NAMALWA (cell line): ENCODE results near the gene TMEM106A.
"Not testable (repeated sequence)": the region's sequence is repeated elsewhere in the genome, so short reads cannot be mapped to it uniquely, and the experiment has no call there.

ENCODE experiments used
- DNase-seq: peaks from one replicate; pipeline ENCODE4 v3.0.0-alpha.2; 2015; ENCODE audit warnings: low spot score

TMEM106A gene

DNA sequence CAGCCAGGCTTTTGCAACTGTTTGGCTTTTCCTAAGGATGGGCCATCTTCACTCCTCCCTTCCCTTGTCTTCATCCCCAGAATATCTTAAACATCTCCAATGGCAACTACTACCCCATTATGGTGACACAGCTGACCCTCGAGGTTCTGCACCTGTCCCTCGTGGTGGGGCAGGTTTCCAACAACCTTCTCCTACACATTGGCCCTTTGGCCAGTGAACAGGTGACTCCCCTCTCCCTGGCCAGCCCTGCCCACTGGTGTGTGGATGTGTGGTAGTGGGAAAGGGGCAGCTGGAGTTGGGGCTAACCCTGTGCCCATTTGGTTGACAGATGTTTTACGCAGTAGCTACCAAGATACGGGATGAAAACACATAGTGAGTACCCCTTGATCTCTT, 4.7 kb downstream of the TMEM106A start:
- no peak for DNase-seq

DNA sequence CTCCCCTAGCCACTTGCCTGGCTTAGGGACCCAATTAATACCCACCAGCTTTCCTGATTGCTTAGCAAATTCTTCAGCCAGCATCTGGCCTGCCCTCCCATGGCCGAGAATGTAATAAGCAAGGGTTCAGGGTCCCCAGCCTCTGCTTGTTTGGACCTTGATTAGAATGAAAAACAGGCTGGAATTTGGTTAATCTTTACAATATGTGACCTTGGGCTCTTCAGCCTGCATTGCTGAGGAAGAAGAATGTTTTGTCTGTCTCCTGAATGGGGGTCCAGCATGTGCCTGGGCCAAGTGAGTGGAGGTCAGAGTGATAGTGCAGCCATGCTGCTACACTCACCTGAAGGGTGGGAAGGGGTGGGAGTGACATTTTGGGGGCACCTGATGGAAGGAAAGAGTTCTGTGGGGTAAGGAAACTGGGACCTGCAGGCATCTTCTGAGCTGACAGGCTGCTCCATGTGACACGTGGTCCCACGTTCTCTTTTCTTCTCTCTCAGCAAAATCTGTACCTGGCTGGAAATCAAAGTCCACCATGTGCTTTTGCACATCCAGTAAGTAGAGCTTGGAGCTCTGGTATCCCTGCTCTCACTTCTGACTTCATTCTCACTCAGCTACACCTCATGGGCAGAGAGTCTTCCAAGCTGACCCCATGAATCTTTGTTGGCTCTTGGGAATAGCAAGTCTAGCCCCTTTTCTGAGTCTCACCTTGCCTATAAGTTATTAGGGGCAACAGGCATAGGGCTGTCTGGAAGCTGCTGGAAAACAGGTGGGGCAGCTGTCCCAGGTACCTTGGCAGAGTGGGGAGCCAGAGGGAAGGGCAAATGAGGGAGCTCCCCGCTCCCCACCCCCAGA, 5.3 kb downstream of the TMEM106A start:
- DNase-seq, result no peak

DNA sequence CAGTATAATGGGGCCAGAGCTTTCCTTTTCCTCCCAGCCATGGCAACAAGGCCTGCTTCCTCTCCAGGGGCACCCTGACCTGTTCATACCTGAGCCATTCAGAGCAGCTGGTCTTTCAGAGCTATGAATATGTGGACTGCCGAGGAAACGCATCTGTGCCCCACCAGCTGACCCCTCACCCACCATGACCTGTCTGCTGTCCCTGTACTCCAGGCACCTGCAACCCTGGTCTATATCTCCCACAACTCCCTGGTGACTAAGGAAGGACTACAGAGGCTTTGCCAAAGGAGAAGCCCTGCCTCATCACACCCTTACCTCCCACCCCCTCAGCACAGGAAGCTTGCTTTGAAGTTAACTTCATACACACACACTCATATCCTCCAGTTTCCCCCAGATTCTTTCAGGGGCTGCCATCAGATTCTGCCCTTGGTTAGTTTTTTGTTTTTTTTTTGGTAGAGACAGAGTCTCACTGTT, 6.0 kb downstream of the TMEM106A start:
- no peak for DNase-seq

DNA sequence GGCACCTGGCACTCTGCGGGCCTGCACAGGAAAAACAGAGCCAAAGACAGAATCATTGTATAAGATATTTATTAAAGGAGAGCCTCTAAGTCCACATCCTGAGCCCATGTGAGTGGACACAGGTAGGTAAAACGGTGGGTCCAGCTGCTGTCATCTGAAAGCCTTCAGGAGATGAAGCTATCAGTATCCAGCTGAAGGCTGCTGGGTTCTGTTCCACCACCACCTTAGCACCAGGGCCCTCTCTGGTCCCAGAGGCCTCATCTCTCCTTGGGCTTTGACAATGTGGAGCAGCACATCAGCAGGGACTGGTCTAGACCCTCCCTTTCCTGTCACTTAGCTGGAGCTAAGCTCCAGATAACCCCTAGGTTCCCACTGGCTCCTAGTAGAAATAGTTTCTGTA, 7.3 kb downstream of the TMEM106A start:
- DNase-seq, result no peak

DNA sequence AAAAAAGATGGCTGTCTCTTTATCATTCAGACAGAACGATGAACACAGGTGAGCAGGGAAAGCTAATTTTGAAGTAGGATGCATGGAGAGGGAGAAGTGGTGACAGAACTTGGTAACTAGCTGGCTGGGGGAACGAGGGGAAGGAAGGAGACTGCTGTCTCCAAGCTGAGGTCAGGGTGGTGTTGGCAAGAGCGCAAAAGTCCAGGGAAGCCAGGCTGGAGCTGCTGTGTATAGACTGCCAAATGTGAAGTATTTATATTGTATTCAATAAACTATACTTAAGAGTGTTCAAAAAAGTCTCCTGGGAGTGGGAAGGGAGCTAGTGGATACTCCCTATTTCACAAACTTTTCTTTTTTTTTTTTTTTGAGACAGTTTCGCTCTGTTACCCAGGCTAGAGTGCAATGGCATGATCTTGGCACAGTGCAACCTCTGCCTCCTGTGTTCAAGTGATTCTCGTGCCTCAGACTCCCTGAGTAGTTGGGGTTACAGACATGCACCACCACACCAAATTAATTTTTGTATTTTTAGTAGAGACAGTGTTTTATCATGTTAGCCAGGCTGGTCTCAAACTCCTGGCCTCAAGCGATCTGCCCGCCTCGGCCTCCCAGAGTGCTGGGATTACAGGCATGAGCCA, 8.2 kb downstream of the TMEM106A start:
- no peak for DNase-seq

DNA sequence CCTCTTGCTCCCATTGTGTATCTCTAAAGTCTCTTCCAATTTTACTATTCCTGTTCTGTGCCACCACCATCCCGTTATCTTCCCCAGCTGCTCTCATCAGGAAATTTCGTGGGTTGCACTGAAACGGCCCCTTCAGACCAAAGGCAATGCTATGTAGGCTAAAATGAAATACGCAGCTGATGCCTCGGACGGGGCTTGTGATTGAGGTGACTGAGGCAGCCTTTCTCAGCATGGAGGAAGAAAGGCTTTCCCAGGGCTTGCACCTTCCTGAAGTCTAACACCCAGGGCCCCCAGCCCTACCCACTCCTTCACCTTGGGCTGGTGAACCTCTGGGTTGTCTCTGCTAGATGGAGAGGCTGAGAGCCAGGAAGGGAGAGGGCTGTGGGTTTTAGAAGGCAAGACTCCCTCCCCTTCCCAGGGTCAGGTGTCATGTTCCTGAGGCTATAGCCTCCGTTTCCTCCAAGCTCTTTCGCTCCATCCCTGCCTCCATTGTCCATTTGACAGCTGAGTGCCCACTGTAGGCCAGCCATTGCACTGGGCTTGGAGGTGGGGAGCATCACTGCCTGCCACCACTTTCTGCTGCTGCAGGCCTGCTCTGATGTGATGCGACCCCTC, 8.9 kb downstream of the TMEM106A start:
- DNase-seq, result no peak

DNA sequence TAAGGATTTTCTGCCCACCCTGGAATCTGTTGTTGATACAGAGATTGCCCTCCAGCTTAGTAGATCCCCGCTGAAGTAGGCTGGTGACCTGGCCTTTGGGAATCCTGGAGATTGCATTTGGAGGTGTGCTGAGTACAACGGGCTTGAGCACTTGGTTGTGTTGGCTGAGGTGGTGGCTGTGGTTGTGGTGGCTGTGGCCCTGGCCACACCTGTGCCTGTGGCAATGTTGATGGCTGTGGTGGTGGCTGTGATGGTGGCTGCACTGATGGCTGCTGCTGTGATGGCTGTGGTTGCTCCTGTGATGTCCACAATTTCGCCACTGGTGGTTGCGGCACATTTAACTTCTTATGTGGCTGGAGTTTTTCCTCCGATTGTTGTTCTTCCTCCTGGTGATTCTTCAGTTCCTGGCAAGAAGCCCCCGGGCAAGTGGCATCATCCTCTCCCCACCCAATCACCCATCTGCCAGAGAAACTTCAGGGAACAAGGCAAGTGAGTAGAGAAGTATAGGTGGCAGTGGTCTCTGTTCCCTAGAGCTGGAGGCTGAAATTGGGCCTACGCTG, 12.6 kb downstream of the TMEM106A start:
- DNase-seq, result no peak

DNA sequence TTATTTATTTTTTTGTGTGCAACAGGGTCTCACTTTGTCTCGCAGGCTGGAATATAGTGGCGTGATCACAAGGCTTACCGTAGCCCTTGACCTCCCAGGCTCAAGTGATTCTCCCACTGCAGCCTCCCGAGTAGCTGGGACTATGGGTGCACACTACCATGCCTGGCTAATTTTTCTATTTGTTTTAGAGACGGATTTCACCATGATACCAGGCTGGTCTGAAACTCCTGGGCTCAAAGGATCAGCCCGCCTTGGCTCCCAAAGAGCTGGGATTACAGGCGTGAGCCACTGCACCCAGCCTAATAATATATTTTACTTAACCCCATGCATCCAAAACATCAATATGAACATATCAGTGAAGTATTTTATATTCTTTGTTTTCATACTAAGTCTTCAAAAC, 14.7 kb downstream of the TMEM106A start:
- DNase-seq, result no peak

DNA sequence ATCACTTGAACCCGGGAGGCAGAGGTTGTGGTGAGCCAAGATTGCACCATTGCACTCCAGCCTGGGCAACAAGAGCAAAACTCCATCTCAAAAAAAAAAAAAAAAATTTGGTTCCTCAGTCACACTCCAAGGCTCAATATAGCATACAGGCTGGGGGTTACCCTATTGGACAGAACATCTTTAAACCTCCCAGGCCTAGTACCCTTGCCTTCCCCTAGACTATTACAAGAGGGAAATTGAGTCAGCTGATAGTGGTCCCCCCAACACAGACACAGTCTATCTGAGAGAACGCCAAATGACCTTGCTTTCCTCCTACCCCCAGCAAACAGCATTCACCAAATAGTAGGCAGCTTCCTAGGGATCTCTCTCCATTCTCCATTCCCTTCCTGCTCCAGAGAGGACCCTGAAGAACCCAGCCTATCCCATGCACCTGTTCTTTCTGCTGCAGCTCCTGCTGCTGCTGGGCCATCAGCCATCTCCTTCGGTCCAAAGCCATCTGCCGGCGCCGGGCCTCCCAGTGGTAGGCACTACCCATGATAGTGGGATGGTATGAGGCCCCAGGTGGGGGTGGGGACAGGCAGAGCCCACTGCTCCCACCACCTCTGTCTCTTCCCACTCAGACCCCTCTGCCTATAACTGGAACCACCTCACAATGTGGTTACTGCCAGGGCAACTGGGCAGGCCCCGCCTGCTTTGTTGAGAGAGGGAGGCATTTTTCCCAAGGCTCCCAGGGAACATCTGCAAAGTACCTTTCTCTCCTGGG, 16.5 kb downstream of the TMEM106A start, which contains the start of gene CCDC200:
CCDC200 (minus strand) TSS at position 604 of the 763 bp plus-strand sequence; CDS start at position 535, 69 bp downstream.
- DNase-seq, result not testable (repeated sequence)

DNA sequence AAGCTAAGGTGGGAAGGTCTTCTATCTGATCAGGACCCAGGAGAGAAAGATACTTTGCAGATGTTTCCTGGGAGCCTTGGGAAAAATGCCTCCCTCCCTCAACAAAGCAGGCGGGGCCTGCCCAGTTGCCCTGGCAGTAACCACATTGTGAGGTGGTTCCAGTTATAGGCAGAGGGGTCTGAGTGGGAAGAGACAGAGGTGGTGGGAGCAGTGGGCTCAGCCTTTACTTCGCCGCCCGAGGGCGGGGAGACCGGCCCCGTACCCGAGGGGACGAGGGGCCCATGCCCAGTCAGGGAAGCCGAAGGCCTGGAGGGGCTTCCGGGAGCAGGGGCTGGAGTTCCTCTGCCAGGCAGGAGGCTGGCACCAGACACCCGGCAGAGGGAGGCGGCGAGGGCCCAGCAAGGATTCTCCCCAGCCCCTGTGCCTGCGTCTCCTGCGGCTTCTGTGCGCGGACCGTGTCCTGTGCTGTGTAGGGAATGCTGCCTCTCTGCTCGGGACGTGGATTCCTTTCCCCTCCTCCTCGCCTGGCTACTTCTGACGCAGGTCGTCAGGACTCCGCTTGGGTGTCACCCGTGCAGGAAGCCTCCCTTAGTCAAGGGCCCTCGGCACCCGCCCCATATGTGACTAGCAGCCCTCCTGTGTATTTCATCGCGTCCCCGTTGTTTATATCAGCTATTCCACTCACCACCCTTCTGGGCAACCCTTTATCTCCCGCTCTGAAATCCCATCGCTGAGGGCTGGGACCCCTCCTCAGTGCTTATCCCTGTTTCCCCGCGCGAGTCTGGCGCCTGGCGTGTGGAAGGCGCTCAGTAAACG, 19.7 kb downstream of the TMEM106A start:
- DNase-seq, result not testable (repeated sequence)

DNA sequence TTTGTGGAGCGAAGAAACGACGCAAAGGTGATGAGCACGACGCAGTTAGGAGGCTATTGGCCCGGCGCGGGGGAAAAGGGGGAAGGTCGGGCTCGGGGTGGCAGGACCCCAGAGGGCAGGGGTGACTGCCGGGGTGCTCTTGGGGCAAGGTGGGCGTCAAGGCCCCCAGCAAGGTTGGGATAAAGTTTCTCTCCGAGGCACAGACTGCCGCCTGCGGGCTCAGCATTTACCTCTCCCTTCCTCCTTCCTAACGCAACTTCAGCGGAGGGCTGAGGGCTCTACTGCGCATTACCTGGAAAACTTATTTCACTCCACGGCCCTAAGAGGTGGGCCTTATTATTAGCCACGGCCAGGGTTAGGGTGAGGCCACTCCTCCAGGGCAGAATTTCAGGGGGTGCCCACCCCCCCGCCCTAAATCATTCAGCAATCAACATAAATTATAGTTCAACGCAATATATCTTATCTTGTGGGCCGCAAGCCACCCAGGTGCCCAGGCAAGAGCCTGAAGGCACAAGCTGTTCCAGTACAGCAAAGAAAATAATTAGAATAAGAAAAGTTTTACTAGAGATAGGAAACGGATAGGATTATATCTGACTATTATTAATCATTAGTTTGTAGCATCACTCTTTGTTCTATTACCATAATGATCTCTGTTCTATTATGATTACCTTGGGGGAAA, 20.5 kb downstream of the TMEM106A start:
- DNase-seq, result peak; percentile 34

DNA sequence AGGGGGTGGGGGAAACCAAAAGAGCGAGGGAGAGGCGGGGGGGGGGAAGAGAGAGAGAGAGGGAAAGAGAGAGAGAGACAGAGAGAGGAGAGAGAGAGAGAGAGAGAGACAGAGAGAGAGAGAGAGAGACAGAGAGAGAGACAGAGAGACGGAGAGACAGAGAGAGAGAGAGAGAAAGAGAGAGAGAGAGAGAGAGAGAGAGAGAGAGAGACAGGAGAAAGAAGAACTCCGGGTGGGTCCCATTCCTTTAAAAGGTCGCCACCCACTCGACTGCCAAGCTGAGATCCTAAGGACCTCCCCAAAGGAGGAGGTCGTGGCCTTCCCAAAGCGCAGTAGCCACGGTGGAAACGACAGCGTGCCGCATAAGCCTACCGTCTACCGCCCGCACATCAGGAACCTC, 21.6 kb downstream of the TMEM106A start:
- DNase-seq, result not testable (repeated sequence)

DNA sequence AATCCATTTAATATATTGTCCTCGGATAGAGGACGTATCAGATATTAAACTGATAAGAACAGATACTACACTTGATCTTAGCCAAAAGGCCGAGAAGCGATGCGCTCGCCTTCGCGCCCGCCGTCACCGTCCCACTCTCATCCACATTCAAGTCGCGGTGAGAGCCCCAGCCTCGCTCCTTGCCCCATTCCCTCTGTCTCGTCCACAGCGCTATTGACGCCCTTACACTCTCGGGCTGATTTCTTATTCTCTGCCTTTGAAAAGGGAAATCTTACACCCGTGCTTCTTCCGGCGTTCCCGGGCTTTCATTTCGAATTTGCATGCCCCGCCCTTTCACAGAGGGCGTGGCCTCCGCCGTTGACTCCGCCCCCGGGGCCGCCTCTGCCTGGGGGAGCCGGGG, 22.2 kb downstream of the TMEM106A start, which contains the start of gene RNU2-1:
RNU2-1 (minus strand) TSS at position 101 of the 400 bp plus-strand sequence.
- DNase-seq, result not testable (repeated sequence)

DNA sequence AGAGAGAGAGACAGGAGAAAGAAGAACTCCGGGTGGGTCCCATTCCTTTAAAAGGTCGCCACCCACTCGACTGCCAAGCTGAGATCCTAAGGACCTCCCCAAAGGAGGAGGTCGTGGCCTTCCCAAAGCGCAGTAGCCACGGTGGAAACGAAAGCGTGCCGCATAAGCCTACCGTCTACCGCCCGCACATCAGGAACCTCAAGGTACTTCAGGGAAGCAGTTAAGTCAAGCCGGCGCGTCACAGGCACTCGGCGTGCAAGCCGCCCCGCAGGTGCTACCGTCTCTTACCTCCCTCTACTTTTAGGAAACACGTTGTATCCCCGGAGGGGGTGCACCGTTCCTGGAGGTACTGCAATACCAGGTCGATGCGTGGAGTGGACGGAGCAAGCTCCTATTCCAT, 27.9 kb downstream of the TMEM106A start:
- not testable (repeated sequence) for DNase-seq

DNA sequence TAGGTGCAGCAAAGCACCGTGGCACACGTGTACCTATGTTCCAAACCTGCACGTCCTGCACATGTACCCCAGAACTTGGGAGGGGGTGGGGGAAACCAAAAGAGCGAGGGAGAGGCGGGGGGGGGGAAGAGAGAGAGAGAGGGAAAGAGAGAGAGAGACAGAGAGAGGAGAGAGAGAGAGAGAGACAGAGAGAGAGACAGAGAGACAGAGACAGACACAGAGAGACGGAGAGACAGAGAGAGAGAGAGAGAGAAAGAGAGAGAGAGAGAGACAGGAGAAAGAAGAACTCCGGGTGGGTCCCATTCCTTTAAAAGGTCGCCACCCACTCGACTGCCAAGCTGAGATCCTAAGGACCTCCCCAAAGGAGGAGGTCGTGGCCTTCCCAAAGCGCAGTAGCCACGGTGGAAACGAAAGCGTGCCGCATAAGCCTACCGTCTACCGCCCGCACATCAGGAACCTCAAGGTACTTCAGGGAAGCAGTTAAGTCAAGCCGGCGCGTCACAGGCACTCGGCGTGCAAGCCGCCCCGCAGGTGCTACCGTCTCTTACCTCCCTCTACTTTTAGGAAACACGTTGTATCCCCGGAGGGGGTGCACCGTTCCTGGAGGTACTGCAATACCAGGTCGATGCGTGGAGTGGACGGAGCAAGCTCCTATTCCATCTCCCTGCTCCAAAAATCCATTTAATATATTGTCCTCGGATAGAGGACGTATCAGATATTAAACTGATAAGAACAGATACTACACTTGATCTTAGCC, 29.1 kb downstream of the TMEM106A start:
- DNase-seq, result not testable (repeated sequence)

DNA sequence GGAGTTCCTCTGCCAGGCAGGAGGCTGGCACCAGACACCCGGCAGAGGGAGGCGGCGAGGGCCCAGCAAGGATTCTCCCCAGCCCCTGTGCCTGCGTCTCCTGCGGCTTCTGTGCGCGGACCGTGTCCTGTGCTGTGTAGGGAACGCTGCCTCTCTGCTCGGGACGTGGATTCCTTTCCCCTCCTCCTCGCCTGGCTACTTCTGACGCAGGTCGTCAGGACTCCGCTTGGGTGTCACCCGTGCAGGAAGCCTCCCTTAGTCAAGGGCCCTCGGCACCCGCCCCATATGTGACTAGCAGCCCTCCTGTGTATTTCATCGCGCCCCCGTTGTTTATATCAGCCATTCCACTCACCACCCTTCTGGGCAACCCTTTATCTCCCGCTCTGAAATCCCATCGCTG, 34.8 kb downstream of the TMEM106A start:
- not testable (repeated sequence) for DNase-seq
